ENCODE results near the gene SPRYD7. TPM values are rescaled to one million over a fixed set of nuclear protein-coding genes. Genes with fewer than 3 reads are reported as not detected.
"Not testable (repeated sequence)": the region's sequence is repeated elsewhere in the genome, so short reads cannot be mapped to it uniquely, and the experiment has no call there.

SPRYD7 gene
- total RNA-seq, 1 experiment from 2014 or later = 6.2 TPM

GRCh38 chr13:49951754-49952535, 15.8 kb upstream of the SPRYD7 start:
- H3K9me3 ChIP-seq (ENCODE audit: control insufficient read depth, insufficient read depth, low read depth, low read length) = no peaks in the 10 kb centered on the region
- no peaks in the 10 kb centered on the region for H3K4me1 ChIP-seq (ENCODE audit: control insufficient read depth, insufficient read depth, low read length)
- no peaks in the 10 kb centered on the region for H3K36me3 ChIP-seq (ENCODE audit: control insufficient read depth, insufficient read depth, low read length)
- no peak overlapping the region for H3K27ac ChIP-seq (ENCODE audit: low read length)
- ATAC-seq (no peak), DNase-seq (ENCODE audit: low read depth, low spot score) (no peak)
- in situ Hi-C loops (cut with HindIII; ENCODE audit: low pct_unique_long_range_greater_than_20kb, low sequenced_read_pairs) (no loop called here), intact Hi-C loops (cut with micrococcal nuclease; ENCODE audit: unreplicated experiment) (no loop called here)
- CTCF ChIA-PET = no interaction called here
- BruUV-seq (replicated peaks) = no TSS peak
- no peak overlapping the region for H3K4me3 ChIP-seq (ENCODE audit: low read depth in 2 of 2, low read length in 2 of 2)
- TF ChIP-seq REST (IDR thresholded peaks at IDR 0.05; ENCODE audit: insufficient read depth in 1 of 2, low read depth in 2 of 2, low read length in 1 of 2) (no peak), TCF7L2 (IDR thresholded peaks at IDR 0.05; ENCODE audit: low read depth, low read length) (no peak), POLR2AphosphoS5 (IDR thresholded peaks at IDR 0.05; ENCODE audit: low read depth, low read length) (no peak), SIN3A (IDR thresholded peaks at IDR 0.05; ENCODE audit: borderline replicate concordance, insufficient read depth, low read depth, low read length) (no peak)
- TF ChIP-seq, protein P1, sequence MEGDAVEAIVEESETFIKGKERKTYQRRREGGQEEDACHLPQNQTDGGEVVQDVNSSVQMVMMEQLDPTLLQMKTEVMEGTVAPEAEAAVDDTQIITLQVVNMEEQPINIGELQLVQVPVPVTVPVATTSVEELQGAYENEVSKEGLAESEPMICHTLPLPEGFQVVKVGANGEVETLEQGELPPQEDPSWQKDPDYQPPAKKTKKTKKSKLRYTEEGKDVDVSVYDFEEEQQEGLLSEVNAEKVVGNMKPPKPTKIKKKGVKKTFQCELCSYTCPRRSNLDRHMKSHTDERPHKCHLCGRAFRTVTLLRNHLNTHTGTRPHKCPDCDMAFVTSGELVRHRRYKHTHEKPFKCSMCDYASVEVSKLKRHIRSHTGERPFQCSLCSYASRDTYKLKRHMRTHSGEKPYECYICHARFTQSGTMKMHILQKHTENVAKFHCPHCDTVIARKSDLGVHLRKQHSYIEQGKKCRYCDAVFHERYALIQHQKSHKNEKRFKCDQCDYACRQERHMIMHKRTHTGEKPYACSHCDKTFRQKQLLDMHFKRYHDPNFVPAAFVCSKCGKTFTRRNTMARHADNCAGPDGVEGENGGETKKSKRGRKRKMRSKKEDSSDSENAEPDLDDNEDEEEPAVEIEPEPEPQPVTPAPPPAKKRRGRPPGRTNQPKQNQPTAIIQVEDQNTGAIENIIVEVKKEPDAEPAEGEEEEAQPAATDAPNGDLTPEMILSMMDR (IDR thresholded peaks at IDR 0.05) = no peak
- POLR2A ChIA-PET = interaction anchor here (0.6 kb wide), 1 partner anchor 22 kb away, joined by 3 read pairs; no protein-coding TSS in a partner anchor
- no peaks in the 10 kb centered on the region for H3K27me3 ChIP-seq (ENCODE audit: control insufficient read depth, insufficient read depth, low read length)

GRCh38 chr13:49948777-49949270, 12.7 kb upstream of the SPRYD7 start:
- H3K27me3 ChIP-seq (ENCODE audit: control insufficient read depth, insufficient read depth, low read length); H3K27ac ChIP-seq (ENCODE audit: low read length); H3K36me3 ChIP-seq (ENCODE audit: control insufficient read depth, insufficient read depth, low read length); BruUV-seq (replicated peaks); H3K9me3 ChIP-seq (ENCODE audit: control insufficient read depth, insufficient read depth, low read depth, low read length); DNase-seq (ENCODE audit: low read depth, low spot score); ATAC-seq; H3K4me3 ChIP-seq (ENCODE audit: low read depth in 2 of 2, low read length in 2 of 2); CTCF ChIA-PET; intact Hi-C loops (cut with micrococcal nuclease; ENCODE audit: unreplicated experiment); H3K4me1 ChIP-seq (ENCODE audit: control insufficient read depth, insufficient read depth, low read length); POLR2A ChIA-PET; in situ Hi-C loops (cut with HindIII; ENCODE audit: low pct_unique_long_range_greater_than_20kb, low sequenced_read_pairs): not testable (repeated sequence)

DNA sequence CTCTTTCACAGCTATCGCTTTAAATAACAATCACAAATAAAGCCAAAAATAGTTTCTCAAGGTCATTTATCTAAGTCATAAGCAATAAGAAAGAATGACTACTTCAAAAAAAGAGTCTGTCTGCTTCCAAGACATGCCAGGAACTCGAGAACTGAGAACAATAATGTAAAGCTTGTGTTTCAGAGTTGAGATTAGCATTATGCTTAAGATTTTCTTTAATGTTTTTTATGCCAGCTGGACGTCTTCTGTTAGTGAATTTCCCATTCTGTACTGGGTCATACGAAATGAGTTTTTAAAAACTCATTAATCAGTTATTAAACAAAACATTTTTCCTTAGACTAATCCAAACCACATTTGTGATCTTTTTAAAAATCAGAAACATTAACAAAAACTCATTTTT, 3.2 kb upstream of the SPRYD7 start:
- no peak overlapping the region for H3K4me3 ChIP-seq (ENCODE audit: low read depth in 2 of 2, low read length in 2 of 2)
- H3K9me3 ChIP-seq (ENCODE audit: control insufficient read depth, insufficient read depth, low read depth, low read length) = no peaks in the 10 kb centered on the region
- in situ Hi-C loops (cut with HindIII; ENCODE audit: low pct_unique_long_range_greater_than_20kb, low sequenced_read_pairs) (no loop called here), intact Hi-C loops (cut with micrococcal nuclease; ENCODE audit: unreplicated experiment) (no loop called here)
- no peaks in the 10 kb centered on the region; the same call in 1 of the 2 replicates for H3K36me3 ChIP-seq (ENCODE audit: control insufficient read depth, insufficient read depth, low read length)
- ChIA-PET CTCF (no interaction called here), POLR2A (no interaction called here)
- no peak for TF ChIP-seq REST (IDR thresholded peaks at IDR 0.05; ENCODE audit: insufficient read depth in 1 of 2, low read depth in 2 of 2, low read length in 1 of 2)
- no peak for TF ChIP-seq TCF7L2 (IDR thresholded peaks at IDR 0.05; ENCODE audit: low read depth, low read length)
- TF ChIP-seq POLR2AphosphoS5 (IDR thresholded peaks at IDR 0.05; ENCODE audit: low read depth, low read length) = no peak
- TF ChIP-seq, protein P1 (IDR thresholded peaks at IDR 0.05) = no peak
- no peak for TF ChIP-seq SIN3A (IDR thresholded peaks at IDR 0.05; ENCODE audit: borderline replicate concordance, insufficient read depth, low read depth, low read length)
- no peaks in the 10 kb centered on the region for H3K27me3 ChIP-seq (ENCODE audit: control insufficient read depth, insufficient read depth, low read length)
- ATAC-seq (no peak), DNase-seq (ENCODE audit: low read depth, low spot score) (no peak)
- no TSS peak for BruUV-seq (replicated peaks)
- H3K4me1 ChIP-seq (ENCODE audit: control insufficient read depth, insufficient read depth, low read length) = peaks cover 8% of the 10 kb centered on the region; the same call in 1 of the 2 replicates
- H3K27ac ChIP-seq (ENCODE audit: low read length) = no peak overlapping the region

Data from Panc1 (cell line).